Stimulated activated CD4-positive, alpha-beta T cell treated with anti-CD3 and anti-CD28 coated beads, Interleukin-12 subunit alpha, Interleukin-12 subunit beta, amount 100 ng/mL, for 4 hours (primary cell): ENCODE results near the gene CRYBA2.

Experiments
- DNase-seq: peaks from one replicate; pipeline ENCODE4 v3.0.0-alpha.2; 2020

CRYBA2 gene

GRCh38 chr2:218952160-218952559 is 41.1 kb downstream of the CRYBA2 start:
- no peak for DNase-seq

GRCh38 chr2:218946621-218947020 is 46.6 kb downstream of the CRYBA2 start:
- no peak for DNase-seq

GRCh38 chr2:218944759-218945404 is 48.3 kb downstream of the CRYBA2 start:
- no peak for DNase-seq
